Muscle of back (tissue), 11 donors: ENCODE data around the gene PTGDS. TPM values are rescaled to one million over a fixed set of nuclear protein-coding genes. Genes with fewer than 3 reads are reported as not detected.
A peak's percentile ranks its signal among the peaks of the same experiment; 100 is the strongest.

Experiments
- DNase-seq, 3 donors: peaks; one replicate each; pipeline versions ENCODE4 v3.0.0 to v3.0.0-alpha.2; 2013
- polyA plus RNA-seq, 10 donors: library from polyadenylated mRNA; unstranded; fragments of 120-200 nt; gene quantifications; one replicate each; pipeline ENCODE4 v1.2.1, GENCODE V29; 2013; ENCODE audit not compliant: insufficient read length in 10 of 10

The PTGDS gene
- polyA plus RNA-seq, 10 donors = 2.3 to 36.3 (median 17.1) TPM

DNA sequence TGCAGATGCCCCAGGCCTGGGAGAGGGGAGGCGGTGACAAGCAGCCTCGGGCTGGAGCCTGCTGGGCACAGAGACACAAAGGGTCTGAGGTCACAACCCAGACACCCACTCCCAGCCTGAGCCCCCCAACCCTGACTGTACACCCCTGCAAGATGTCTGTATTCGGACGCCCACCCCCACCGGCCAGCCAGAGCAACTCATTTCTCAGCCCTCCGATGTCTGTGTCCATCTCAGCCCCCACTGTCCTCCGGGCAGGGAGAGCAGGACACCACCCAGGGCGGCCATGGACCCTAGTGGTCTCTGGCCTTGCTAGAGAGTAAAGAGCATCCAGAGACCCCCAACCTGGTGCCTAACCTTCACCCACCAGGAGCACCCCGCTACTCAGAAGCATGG is 21.4 kb upstream of the PTGDS start:
- no peak for DNase-seq

- no peak for DNase-seq
These were observed 20.7 kb upstream of the PTGDS start for GRCh38 chr9:136956604-136957003.

DNA sequence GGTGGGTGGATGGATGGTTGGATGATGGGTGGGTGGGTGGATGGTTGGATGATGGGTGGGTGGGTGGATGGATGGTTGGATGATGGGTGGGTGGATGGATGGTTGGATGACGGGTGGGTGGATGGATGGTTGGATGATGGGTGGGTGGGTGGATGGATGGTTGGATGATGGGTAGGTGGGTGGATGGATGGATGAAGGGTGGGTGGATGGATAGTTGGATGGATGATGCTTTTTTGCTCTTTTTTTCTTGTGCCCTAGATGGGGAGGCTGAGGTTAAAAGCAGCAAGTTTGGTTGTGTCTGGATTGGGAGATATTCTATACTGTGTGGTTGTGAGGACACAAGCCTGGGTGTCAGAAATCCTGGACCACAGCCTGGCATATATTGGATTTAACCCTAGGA is 19.8 kb upstream of the PTGDS start:
- no peak for DNase-seq

DNA sequence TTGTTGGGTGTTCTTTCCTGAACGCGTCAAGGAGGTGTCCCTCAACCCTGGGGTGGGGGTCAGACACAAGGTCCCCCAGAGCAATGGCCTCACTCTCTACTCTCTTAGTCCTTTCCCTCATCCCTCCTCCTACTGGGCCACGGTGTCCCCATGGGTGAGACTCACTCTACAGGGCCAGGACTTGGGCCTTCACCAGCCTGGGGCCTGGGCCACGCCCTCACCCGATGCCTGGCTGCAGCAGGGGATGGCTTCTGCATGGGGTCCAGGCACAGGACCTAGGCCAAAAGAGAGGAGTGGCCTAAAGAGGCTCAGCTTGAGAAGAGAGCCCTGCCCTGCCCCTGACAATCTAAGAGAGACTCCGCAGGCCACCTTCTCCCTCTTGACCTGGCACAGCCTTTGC is 19.4 kb upstream of the PTGDS start:
- DNase-seq = no peak

GRCh38 chr9:136958473-136958872 is 18.8 kb upstream of the PTGDS start:
- DNase-seq = no peak

- no peak for DNase-seq
These were observed 18.1 kb upstream of the PTGDS start for GRCh38 chr9:136958898-136959850.

DNA sequence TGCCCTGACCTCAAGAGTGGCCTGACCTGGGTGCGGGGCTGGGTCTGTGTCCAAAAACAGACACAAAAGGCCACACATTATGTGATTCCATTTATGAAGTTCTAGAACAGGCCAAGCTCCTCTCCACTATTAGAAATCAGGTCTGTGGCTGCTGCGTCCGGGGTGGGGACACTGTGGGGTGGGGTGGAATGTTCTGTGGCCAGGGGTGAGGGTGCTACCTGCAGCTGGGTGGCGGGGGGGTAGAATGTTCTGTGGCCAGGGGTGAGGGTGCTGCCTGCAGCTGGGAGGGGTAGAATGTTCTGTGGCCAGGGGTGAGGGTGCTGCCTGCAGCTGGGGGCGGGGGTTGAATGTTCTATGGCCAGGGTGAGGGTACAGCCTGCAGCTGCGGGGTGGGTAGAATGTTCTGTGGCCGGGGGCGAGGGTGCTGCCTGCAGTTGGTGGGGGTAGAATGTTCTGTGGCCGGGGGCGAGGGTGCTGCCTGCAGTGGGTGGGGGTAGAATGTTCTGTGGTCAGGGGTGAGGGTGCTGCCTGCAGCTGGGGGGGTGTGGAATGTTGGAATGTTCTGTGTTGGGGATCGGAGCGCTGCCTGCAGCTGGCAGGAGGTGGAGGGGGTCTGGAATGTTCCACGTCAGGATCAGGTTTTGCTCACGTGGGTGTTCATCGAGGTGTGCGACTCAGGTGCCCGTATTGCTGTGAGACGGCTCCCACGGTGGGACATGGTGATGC is 16.9 kb upstream of the PTGDS start:
- no peak for DNase-seq

- no peak for DNase-seq
These were observed 16.4 kb upstream of the PTGDS start for GRCh38 chr9:136960938-136961275.

- peak in 1 of 3 donors; percentile 78 for DNase-seq
These were observed 15.8 kb upstream of the PTGDS start for GRCh38 chr9:136961279-136962065.

DNA sequence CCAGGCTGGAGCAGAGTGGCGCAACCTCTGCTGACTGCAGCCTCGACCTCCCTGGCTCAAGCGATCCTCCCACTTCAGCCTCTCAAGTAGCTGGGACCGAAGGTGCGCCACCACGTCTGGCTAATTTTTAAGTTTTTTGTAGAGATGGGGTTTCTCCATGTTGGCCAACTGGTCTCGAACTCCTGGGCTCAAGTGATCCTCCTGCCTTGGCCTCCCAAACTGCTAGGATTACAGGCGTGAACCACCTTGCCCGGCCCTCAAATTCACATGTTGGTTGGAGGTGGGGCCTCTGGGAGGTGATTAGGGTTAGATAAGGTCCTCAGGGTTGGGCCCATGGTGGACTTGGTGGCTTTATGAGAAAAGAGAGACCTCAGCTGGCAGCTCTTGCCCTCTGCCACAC is 15.1 kb upstream of the PTGDS start:
- DNase-seq = no peak

DNA sequence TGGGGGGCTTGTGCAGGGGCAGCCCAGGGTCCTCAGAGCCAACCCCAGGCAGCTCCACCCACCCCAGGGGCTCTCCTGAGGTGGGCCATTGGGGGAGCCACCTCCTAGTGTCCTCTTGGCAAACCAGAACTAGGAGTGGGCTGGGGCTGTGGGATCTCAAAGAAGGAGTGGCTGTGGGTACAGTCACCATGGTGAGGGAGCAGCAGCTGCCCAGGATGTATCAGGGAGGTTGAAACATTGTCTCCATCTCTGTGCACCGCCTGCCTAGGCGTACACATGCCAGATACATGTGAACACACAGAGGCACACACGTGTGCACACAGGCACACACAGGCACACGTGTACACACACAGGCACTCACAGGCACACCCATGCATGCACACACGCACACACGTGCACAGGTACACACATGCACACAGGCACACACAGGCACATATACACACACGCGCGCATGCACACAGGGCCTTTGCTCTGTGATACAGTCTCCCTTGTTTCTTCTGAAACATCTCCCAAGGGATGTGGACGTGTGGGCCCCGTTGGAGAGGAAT is 14.5 kb upstream of the PTGDS start:
- no peak for DNase-seq

- no peak for DNase-seq
These were observed 14.0 kb upstream of the PTGDS start for GRCh38 chr9:136963341-136963740.

GRCh38 chr9:136963751-136964150 is 13.6 kb upstream of the PTGDS start:
- no peak for DNase-seq

- DNase-seq = no peak
These were observed 13.1 kb upstream of the PTGDS start for GRCh38 chr9:136964171-136964689.

- DNase-seq = no peak
These were observed 12.4 kb upstream of the PTGDS start for GRCh38 chr9:136964833-136965422.

- DNase-seq = peak in 1 of 3 donors; percentile 52
These were observed 11.4 kb upstream of the PTGDS start for GRCh38 chr9:136965771-136966484.

GRCh38 chr9:136968333-136969127 is 8.8 kb upstream of the PTGDS start:
- DNase-seq = no peak

DNA sequence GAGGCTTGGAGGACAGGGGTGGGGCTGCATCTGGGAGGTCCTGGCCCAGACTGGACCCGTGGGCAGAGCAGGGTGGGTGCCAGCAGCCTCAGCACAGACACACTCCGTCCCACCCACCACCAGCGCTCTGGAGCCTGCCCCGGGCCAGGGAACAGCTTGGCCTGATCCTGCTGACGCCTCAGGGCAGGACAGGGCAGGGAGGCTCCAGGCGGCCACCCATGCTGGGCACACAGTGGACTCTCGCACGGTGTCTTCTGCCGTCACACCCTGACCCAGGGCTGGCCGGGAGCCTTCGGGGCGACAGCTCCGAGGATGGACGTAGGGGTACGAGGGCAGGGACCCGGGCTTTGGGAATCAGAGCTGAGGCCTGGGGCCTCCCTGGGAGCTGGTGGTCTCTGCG is 8.2 kb upstream of the PTGDS start:
- DNase-seq = no peak

DNA sequence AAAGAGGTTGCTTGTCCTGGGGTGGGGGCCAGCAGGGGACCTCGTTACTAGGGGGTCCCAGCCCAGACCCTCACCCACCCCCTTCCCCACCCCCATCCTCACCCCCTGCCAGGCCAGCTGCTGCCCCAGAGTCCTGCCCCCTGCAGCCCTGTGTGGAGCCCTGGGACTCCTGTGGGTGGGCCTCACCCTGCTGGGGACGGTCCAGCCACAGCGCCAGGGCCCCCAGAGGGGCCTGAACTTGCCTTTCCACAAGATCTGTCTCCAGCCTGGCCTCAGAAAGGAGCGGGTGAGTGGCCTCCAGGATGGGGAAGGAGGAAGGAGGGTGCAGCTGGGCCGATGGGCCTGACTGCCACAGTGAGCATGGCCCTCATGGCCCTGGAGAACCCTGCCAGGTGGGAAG is 7.5 kb upstream of the PTGDS start:
- DNase-seq = no peak

- DNase-seq = no peak
These were observed 6.9 kb upstream of the PTGDS start for GRCh38 chr9:136970361-136970760.
